Activated CD4-positive, alpha-beta T cell treated with anti-CD3 and anti-CD28 coated beads for 48 hours (primary cell): Measurements from ENCODE around the gene COL23A1.
A peak's percentile ranks its signal among the peaks of the same experiment; 100 is the strongest.

Experiments used
- DNase-seq: peaks from one replicate; pipeline ENCODE4 v3.0.0-alpha.2; 2020

COL23A1 gene

GRCh38 chr5:178553517-178553916, 36.7 kb downstream of the COL23A1 start:
- no peak for DNase-seq

DNA sequence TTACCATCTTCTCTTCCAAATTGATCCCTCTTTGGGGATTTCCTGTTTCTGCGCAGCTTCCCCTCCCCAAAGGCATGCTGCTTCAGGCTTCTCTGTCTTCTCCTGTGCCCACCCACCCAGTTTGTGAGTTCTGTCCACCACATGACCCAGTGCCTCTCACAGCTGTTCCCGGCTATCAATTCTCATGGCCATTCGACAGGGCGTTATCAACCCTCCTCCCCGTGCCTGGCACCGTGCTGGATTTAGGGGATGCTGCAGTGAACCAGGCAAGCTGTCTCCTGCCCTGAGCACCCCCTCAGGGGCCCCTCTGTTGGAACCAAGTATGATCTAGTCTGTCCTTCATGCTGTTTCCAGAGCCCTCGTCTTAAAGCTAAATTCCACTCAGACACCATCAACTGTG, 38.7 kb downstream of the COL23A1 start:
- DNase-seq = no peak

- DNase-seq = no peak
These were observed 39.1 kb downstream of the COL23A1 start for GRCh38 chr5:178551059-178551458.

GRCh38 chr5:178548746-178549145, 41.4 kb downstream of the COL23A1 start:
- DNase-seq = no peak

- DNase-seq = peak; percentile 10
These were observed 42.3 kb downstream of the COL23A1 start for GRCh38 chr5:178547753-178548415.

GRCh38 chr5:178547052-178547666, 43.0 kb downstream of the COL23A1 start:
- no peak for DNase-seq

DNA sequence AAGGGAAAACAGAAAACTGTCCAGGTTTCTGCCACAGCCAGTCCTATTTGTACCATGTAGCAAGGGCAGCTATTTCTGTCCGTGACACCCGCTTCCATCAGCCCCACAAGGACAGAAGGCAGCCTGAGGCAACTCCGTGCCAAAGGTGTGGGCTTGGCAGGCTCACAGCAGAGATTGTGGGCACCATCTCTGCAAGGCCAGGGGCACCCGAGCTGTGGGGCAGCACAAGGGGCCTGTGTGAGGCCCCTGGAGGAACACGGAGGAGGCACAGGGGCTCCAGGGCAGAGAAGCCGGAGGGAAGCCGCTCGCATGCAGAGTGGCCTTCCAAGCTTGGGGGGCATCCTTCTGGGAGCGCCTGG, 43.5 kb downstream of the COL23A1 start:
- no peak for DNase-seq

GRCh38 chr5:178545941-178546674, 44.1 kb downstream of the COL23A1 start:
- no peak for DNase-seq

GRCh38 chr5:178545176-178545575, 45.0 kb downstream of the COL23A1 start:
- no peak for DNase-seq

- DNase-seq = no peak
These were observed 45.9 kb downstream of the COL23A1 start for GRCh38 chr5:178544166-178544834.

- DNase-seq = no peak
These were observed 47.7 kb downstream of the COL23A1 start for GRCh38 chr5:178542455-178542854.

GRCh38 chr5:178540526-178540925, 49.7 kb downstream of the COL23A1 start:
- DNase-seq = no peak

- no peak for DNase-seq
These were observed 51.4 kb downstream of the COL23A1 start for GRCh38 chr5:178538741-178539229.

DNA sequence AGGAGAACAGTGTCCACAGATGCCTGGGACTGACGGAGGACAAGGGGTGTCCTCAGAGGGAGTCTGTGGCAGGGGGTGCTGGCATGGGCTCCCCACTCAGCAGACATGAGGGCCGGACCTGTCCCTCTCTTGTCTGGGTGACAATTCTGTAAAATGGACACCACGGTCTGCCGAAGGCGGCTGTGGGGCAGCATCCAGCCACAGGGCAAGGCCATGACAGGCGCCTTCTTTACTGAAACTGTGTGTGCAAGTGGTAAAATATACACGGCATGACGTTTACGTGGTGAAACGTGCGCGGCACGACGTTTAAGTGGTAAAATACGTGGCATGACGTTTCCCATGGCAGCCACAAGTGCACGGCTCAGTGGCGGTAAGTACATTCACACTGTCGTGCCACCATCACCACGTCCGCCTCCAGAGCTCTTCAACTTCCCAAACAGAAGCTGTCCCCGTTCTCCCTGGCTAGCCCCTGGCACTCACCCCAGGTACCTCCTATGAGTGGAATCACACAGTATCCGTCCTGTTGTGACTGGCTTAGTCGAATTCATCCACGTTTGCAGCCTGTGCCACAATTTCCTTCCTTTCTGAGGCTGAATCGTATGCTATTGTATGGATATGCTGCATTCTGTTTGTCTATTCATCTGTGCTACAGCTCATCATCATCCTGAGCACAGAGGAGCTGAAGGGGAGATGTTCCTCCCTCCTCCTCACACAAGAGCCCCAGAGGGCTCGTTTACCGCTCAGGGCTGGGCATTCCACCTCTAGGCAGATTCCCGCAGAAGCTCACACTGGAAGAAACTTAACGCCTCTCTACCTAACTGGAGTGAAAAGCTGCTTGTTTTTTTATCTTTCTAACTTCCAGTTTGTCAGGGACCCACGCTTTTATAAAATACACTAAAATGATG, 52.5 kb downstream of the COL23A1 start:
- DNase-seq = no peak

- DNase-seq = no peak
These were observed 53.4 kb downstream of the COL23A1 start for GRCh38 chr5:178536541-178537466.

DNA sequence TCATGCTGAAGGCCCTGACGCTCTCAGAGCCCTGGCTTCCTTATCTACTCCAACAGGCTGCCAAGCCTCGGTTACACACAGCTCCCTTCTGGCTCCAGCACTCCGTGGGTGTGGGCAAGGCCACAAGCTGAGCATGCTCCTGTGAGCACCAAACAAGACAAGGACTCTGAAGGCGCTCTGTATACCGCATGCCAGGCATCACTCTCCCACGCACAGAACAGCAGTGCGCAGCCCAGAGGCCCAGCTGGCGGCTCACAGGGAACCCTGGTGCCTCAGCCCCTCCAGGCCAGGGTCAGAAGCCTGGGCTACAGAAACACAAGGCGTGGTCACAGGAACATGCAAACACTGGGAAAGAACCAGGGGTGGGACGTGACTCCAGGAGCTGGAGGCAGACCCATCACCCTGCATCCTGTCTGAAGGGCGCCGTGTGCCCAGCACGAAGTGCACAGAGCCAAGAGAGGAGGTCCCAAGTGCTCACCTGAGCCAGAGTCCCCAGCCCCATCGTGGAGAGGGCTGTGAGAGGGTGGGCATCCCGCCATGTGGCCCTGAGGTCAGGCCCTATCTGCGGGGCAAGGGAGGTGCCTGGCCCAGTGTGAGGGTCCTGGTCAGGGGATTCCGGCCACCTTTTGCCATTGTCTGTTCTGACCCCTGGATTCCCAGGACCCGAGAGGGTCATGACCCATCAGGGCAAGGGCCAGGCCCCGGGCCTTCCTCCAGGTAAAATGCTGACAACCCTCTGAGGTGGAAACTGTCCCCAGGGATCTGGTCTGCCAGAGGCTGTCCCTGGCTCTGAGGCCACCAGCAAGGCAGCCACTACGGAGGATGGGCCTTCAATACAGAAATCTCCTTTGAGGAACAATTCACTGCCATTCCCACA, 54.7 kb downstream of the COL23A1 start:
- no peak for DNase-seq

- DNase-seq = no peak
These were observed 57.1 kb downstream of the COL23A1 start for GRCh38 chr5:178533136-178533535.

DNA sequence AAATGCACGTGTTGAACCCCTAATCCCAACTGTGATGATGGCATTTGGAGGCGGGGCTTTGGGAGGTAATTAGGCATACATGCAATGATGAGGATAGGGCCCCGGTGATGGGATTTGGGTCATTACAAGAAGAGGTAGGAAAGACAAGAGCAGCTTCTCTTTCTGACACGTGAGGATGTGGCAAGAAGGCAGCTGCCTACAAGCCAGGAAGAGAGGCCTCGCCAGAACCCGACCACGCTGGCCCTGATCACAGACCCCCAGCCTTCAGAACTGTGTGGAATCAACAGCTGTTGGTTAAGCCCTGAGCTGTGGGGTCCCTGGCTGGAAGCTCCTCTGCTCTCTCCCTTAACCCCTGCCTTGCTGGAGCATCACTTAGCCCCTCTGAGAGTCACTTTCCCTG, 57.5 kb downstream of the COL23A1 start:
- DNase-seq = no peak

GRCh38 chr5:178532236-178532635, 58.0 kb downstream of the COL23A1 start:
- no peak for DNase-seq

GRCh38 chr5:178531786-178532185, 58.4 kb downstream of the COL23A1 start:
- no peak for DNase-seq
